GM21528 (cell line): ENCODE measurements around the gene SGK1.

ENCODE experiments used
- ATAC-seq: cut with Tn5 transposase; IDR thresholded peaks from one replicate; pipeline ENCODE4 v1.9.1; 2021; ENCODE audit warnings: mild to moderate bottlenecking, moderate library complexity; ENCODE audit not compliant: unreplicated experiment, low FRiP score

SGK1 gene

GRCh38 chr6:134317471-134318131, at the start of gene SGK1:
Gene SGK1, minus strand, starts transcription at chr6:134318112. Its CDS starts 652 bp downstream, at chr6:134317460.
- ATAC-seq: no peak

DNA sequence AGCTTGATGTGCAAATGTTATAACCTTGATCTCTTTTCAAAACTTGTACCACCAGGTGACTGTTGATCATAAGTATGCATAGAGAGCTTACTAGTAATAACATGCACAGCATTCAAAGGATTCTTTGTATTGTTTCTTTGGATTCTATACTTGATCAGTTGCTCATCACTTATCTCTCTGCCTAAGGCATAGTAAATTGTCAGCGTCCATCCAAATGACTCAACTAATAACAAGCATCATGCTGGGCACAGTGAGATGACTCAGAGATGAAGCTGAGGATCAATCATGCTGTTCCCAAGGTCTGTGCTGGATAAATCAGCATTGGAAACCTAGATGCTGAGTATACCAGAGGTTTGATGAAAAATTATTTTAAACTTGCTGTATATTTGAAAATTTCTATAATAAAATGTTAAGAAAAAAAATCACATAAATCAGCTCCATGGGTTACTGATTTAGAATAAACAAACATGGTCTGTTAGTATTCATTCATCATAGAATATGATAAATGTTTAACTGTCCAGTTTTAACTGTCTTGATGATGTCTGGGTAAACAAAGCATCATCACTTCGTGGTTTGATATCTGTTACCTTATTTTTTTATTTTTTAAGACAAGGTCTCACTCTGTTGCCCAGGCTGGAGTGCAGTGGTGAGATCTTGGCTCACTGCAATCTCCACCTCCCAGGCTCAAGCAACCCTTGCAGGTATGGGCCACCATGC, 45.6 kb upstream of the SGK1 start:
- no peak for ATAC-seq

- ATAC-seq: no peak
Observed at GRCh38 chr6:134361011-134361410, 43.1 kb upstream of the SGK1 start.

DNA sequence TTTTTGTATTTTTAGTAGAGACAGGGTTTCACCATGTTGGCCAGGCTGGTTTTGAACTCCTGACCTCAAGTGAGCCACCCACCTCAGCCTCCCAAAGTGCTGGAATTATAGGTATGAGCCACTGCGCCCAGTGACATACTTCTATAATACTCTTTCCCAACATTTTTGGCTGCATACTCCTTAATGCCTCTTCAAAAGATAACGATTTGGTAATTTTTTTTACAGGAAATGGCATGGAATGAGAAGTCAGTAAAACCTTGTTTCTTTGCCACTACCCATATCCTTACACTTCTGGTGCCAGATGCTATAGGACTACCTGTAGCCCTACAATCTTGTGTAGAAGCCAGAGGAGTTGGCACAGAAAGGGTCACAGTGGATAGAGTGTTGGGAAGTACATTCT, 41.4 kb upstream of the SGK1 start:
- ATAC-seq: no peak

DNA sequence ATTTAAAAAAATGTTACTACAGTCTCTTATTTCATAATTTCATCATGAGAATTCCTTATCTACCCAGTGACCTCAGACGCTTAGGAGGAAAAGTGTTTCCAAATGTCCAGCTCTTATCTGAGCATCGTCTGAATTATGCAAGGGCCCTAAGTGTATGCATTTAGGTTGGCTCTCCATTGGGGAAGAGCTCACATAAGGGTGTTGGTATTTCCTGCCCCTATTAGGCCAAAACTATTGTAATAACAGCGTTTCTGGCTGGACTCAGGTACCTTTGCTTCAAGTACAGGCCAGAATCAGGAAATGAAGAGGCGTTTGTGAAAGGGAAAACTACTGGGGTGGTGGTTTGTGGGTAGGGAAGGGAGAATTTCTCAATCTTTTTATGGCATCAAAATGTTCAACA, 40.4 kb upstream of the SGK1 start:
- ATAC-seq: no peak

DNA sequence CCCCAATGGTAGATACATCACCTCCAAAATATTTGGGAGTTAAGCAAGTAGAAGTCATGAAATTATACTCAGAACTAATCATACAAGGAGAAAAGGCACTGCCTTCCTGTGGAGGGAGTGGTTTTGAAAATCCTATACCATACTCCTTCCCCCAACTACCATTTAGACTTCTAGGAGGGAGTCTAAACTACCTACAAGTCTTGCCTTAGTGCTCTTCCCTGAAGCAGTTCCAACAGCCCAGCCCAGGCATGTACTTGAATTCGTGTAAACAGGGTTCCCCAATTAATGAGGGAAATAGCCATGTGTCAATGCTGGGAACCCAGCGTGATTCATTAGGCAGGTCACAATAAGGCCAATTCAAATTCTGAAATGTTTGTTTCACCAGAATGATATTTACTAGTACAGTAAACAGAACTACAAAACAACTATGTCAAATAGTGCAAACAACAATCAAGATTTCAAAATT, 39.1 kb upstream of the SGK1 start:
- no peak for ATAC-seq

DNA sequence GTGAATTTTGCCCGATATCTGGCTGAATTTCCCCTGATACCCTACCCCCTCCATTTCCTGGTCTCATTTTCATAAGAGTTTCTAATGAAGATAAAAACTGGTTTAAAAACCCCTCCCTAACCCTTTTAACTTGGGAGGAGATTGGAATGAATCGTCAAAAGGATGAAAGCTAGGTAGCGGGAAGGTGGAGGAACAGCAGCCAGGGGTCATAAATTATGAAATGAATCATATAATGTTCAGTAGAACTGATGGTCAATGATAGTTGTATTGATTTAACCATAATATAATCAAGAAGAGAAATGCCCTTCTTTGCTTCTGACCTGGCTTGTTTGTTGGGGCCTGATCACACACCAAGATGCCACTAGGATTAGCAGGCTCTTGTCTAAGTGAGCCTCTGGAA, 38.5 kb upstream of the SGK1 start:
- no peak for ATAC-seq

GRCh38 chr6:134352786-134353480, 35.0 kb upstream of the SGK1 start:
- no peak for ATAC-seq

DNA sequence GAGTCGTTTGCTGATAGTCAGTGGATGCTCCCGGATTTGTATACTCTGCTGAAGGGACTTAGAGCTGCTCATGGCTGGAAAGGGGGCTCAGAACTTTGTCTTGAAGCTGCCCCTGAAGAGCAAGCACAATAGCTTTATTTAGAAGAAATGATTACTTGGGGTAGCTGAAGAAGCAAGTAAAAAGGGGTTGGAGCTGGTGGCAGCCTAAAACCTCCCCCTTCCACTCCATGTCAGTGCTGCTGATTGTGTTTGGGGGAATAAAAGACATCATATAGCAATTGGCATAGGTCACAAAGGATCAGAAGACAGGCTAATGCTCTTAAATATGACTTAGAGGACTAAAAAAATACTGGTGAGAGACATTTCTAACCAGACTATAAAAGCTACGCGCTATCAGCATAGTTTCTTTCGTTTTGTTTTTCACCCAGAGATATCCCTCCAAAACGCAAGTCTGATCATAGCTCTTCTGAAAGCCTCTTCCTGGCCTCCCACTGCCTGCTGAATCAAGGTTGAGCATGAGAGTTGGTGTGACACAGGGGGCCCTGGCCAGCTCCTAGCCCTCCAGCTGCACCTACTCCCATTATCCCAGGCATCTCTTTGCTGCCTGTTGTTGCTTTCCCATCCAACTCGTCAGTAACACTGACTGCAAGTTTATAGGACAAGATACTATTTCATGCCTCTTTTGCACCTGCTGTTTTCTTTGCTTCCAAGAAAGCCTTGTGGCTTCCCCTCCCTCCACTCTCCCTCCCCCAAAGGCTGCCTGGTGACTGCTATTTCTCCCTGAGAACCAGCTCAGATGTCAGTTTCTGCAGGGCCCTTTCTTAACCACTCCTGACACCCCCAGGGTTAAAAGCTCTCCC, 33.9 kb upstream of the SGK1 start:
- no peak for ATAC-seq

DNA sequence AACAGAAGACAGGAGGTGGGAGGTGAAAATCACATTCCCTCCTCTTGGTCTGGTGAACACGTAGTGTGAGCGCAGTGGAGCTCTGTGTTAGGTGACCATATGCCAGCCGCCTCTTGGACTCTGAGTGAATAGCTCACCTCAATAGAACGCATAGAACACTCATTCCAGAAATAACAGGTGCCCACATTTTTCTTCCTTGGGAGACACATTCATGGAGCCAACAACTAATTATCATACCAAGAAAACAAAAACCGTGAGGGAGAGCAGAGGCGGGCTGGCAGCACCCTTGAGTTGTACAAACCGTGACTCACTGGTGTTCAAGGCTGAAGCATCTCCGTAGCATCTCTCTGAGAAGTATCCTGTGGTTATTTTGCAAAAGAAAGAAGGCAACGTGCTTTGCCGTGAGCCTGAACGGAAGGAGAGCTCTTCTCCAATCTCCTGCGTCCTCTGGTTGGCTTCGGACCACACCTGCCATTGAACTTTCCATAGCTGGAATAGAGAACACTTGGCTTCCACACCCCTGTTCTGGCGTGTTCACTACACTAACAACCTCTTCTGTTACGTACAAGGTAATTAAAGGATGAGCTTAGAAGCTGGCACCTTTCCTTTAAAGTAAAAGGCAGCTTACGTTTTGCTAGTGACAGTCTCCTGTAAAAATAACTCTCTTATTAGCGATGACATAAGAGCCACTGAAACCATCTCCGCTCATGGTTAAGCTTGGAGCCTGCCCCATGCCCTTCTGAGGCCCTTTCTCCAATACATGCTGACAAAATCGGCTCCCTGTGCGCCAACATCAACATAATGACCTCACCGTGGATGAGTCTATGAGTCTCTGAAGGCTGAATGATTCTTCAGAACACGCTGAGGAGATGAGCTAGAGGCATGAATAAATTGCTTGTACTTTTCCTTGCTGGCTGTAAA, 30.2 kb upstream of the SGK1 start:
- no peak for ATAC-seq

GRCh38 chr6:134346932-134347545, 29.1 kb upstream of the SGK1 start:
- ATAC-seq: no peak

GRCh38 chr6:134345789-134346188, 27.9 kb upstream of the SGK1 start:
- ATAC-seq: no peak

DNA sequence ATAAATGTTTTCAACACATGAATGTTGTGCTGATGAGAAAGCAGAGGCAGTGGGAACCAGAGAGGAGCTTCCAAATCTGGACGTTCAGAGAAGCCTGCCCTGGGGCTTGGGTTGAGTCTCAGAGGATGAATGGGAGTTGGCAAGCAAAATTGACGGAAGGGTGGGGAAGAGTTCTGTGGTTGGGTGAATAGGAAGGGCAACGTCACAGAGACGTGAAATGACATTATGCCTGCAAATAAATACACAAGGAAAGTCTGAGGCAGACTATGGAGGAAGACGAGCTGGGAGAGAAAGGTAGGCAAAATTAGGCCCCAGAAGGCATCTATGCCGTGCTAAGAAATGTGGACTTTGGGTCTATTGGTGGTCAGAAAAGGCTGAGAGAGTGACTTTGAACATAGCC, 25.2 kb upstream of the SGK1 start:
- no peak for ATAC-seq

GRCh38 chr6:134341999-134342567, 24.2 kb upstream of the SGK1 start:
- no peak for ATAC-seq

GRCh38 chr6:134340179-134340975, 22.5 kb upstream of the SGK1 start:
- no peak for ATAC-seq

DNA sequence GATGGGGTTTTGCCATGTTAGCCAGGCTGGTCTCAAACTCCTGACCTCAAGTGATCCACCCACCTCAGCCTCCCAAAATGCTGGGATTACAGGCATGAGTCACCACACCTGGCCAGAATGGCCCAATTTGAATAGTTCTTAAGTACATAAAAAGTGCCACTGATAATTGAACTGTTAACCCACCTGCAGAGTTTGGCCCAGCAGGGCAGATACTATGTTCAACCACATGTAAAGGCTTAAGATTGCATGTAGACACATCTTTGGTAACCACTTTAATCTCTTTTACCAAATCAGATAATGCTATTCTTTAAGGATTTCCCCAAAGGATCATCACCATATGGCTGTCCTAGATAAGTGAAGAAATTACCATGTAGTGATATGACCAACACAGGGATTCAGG, 21.3 kb upstream of the SGK1 start:
- ATAC-seq: no peak

DNA sequence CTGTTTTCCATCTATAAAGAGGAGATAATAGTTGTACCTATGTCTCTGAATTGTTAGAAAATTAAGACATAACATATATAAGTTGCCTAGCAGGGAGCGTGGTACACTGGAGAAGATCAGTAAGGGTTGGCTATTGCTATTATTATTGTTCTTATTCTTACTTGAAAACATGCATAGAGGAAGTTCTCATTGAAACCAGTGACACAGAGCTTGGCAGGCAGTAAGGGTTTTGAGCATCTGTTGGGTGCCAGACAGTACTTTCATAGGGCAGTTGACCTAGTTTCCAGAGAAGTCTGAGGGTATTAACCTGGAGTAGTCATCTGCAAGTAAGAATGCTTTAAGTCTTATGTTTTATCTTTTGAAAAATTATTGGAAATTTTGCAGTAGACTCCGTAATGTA, 13.3 kb upstream of the SGK1 start:
- ATAC-seq: no peak

DNA sequence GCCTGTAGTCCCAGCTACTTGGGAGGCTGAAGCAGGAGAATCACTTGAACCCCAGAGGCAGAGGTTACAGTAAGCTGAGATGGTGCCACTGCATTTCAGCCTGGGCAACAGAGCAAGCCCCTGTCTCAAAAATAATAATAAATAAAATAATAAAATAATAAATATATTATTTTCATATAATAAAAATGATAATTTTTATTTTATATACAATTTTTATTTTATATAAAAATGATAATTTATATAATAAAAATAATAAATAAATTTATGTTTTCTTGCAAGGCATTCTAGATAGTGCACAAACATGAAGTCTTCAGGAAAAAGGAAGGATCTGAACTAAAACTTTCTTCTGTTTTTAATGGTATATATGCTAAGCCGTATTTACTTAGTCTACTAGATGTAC, 12.6 kb upstream of the SGK1 start:
- no peak for ATAC-seq
